AG04450 (cell line): ENCODE results near the gene ATP12A. TPM values are rescaled to one million over a fixed set of nuclear protein-coding genes. Genes with fewer than 3 reads are reported as not detected.

Source experiments
- CTCF ChIA-PET: fragments of 300-600, 350-600 bp; formaldehyde crosslinking; extraction: SDS; loops from one replicate; lab custom pipeline; 2022; ENCODE audit warnings: antibody characterized with exemption, inconsistent platforms; lab: Charles Lee
- POLR2A ChIA-PET: fragments of 350-600 bp; formaldehyde crosslinking; extraction: SDS; loops from one replicate; lab custom pipeline; 2021; ENCODE audit warnings: antibody characterized with exemption, inconsistent platforms; lab: Yijun Ruan, JAX
- DNase-seq: peaks from one replicate; pipeline ENCODE4 v3.0.0-alpha.2; 2011; ENCODE audit warnings: low read depth, low spot score
- H3K27ac ChIP-seq: one replicate; pipeline ENCODE4 v1.5.1; 2012; ENCODE audit warnings: low read depth, low read length, control low read depth
- H3K27me3 ChIP-seq: one replicate; pipeline ENCODE4 v1.6.0; 2012; ENCODE audit warnings: low read length; ENCODE audit not compliant: control insufficient read depth, insufficient read depth
- H3K4me3 ChIP-seq: 2 replicates; pipeline ENCODE4 v1.5.1; 2011; ENCODE audit warnings: mild to moderate bottlenecking, low read depth, low read length, control low read depth
- H3K9me3 ChIP-seq: 2 replicates; pipeline ENCODE4 v1.5.1; 2012; ENCODE audit warnings: low read length; ENCODE audit not compliant: control insufficient read depth, insufficient read depth
- polyA plus RNA-seq: library from polyadenylated mRNA; depleted of rRNA; stranded (reverse); fragments of >200 nt; gene quantifications from 2 replicates; pipeline ENCODE4 v1.2.3, GENCODE V29; 2011
- TF ChIP-seq, protein P1 (sequence below): IDR thresholded peaks from 2 replicates; pipeline ENCODE4 v1.5.1; 2011; ENCODE audit warnings: low read depth, low read length, control low read depth, inconsistent platforms

The ATP12A gene
- polyA plus RNA-seq, 1 experiment: not detected

DNA sequence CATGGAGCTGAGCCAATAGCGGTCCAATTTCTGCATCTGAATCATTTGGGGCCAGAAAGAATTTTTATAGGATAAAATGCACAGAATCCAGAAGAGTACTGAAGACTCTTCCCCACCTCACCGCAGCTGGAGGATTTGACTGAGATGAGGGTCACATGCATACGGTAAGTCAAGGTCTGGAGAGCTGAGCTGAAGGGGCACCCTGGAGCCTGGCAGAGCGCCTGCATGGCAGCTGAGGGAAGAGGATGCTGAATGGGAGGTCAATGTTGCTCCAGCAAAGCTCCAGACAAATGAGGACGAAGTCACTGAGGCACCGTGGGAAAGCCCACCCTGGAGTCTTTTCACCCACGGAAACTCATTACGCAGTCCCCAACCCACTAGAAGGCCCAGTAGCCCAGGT lies 43.4 kb upstream of the ATP12A start:
- ChIA-PET CTCF (no interaction called here), POLR2A (no interaction called here)
- Histone ChIP-seq H3K27me3 (peaks cover 2% of the 10 kb centered on the region), H3K9me3 (peaks cover 2% of the 10 kb centered on the region; the same call in 1 of the 2 replicates), H3K27ac (no peak overlapping the region), H3K4me3 (no peak overlapping the region)
- DNase-seq: no peak
- TF ChIP-seq, protein P1, sequence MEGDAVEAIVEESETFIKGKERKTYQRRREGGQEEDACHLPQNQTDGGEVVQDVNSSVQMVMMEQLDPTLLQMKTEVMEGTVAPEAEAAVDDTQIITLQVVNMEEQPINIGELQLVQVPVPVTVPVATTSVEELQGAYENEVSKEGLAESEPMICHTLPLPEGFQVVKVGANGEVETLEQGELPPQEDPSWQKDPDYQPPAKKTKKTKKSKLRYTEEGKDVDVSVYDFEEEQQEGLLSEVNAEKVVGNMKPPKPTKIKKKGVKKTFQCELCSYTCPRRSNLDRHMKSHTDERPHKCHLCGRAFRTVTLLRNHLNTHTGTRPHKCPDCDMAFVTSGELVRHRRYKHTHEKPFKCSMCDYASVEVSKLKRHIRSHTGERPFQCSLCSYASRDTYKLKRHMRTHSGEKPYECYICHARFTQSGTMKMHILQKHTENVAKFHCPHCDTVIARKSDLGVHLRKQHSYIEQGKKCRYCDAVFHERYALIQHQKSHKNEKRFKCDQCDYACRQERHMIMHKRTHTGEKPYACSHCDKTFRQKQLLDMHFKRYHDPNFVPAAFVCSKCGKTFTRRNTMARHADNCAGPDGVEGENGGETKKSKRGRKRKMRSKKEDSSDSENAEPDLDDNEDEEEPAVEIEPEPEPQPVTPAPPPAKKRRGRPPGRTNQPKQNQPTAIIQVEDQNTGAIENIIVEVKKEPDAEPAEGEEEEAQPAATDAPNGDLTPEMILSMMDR: no peak

GRCh38 chr13:24638096-24638495 lies 42.1 kb upstream of the ATP12A start:
- no peak overlapping the region for H3K4me3 ChIP-seq
- CTCF ChIA-PET: no interaction called here
- H3K9me3 ChIP-seq: peaks cover 2% of the 10 kb centered on the region; the same call in 1 of the 2 replicates
- no peak for DNase-seq
- POLR2A ChIA-PET: no interaction called here
- TF ChIP-seq, protein P1: no peak
- no peaks in the 10 kb centered on the region for H3K27me3 ChIP-seq
- H3K27ac ChIP-seq: no peak overlapping the region

- TF ChIP-seq, protein P1: no peak
- POLR2A ChIA-PET: no interaction called here
Observed at GRCh38 chr13:24640752-24641151, 39.5 kb upstream of the ATP12A start.

GRCh38 chr13:24642219-24642618 lies 38.0 kb upstream of the ATP12A start:
- ChIA-PET POLR2A (no interaction called here), CTCF (no interaction called here)
- Histone ChIP-seq H3K27me3 (peaks cover 4% of the 10 kb centered on the region), H3K4me3 (no peak overlapping the region), H3K27ac (no peak overlapping the region), H3K9me3 (peaks cover 2% of the 10 kb centered on the region; the same call in 1 of the 2 replicates)
- DNase-seq: no peak
- TF ChIP-seq, protein P1: no peak

More at GRCh38 chr13:24640752-24641151, 39.5 kb upstream of the ATP12A start:
- H3K27me3 ChIP-seq: peaks cover 4% of the 10 kb centered on the region
- H3K27ac ChIP-seq: no peak overlapping the region
- H3K4me3 ChIP-seq: no peak overlapping the region
- H3K9me3 ChIP-seq: peaks cover 2% of the 10 kb centered on the region; the same call in 1 of the 2 replicates
- CTCF ChIA-PET: no interaction called here
- DNase-seq: no peak

GRCh38 chr13:24644036-24644435 lies 36.2 kb upstream of the ATP12A start:
- ChIA-PET POLR2A (no interaction called here), CTCF (no interaction called here)
- H3K27ac ChIP-seq: no peak overlapping the region
- DNase-seq: no peak
- TF ChIP-seq, protein P1: no peak
- H3K4me3 ChIP-seq: no peak overlapping the region
- no peaks in the 10 kb centered on the region for H3K9me3 ChIP-seq
- H3K27me3 ChIP-seq: peaks cover 6% of the 10 kb centered on the region
